GM12801 (cell line): ENCODE measurements around the gene RANBP17.

Experiments used
- TF ChIP-seq, protein P1 (sequence below): IDR thresholded peaks from one replicate; pipeline ENCODE4 v1.5.1; 2011; ENCODE audit warnings: control low read depth; ENCODE audit not compliant: insufficient read length; ENCODE audit errors: extremely low read depth

The RANBP17 gene

GRCh38 chr5:171024084-171024483 lies 162.3 kb downstream of the RANBP17 start:
- TF ChIP-seq, protein P1, sequence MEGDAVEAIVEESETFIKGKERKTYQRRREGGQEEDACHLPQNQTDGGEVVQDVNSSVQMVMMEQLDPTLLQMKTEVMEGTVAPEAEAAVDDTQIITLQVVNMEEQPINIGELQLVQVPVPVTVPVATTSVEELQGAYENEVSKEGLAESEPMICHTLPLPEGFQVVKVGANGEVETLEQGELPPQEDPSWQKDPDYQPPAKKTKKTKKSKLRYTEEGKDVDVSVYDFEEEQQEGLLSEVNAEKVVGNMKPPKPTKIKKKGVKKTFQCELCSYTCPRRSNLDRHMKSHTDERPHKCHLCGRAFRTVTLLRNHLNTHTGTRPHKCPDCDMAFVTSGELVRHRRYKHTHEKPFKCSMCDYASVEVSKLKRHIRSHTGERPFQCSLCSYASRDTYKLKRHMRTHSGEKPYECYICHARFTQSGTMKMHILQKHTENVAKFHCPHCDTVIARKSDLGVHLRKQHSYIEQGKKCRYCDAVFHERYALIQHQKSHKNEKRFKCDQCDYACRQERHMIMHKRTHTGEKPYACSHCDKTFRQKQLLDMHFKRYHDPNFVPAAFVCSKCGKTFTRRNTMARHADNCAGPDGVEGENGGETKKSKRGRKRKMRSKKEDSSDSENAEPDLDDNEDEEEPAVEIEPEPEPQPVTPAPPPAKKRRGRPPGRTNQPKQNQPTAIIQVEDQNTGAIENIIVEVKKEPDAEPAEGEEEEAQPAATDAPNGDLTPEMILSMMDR, result no peak

- TF ChIP-seq, protein P1, result no peak
These were observed 167.6 kb downstream of the RANBP17 start for GRCh38 chr5:171029401-171029800.

DNA sequence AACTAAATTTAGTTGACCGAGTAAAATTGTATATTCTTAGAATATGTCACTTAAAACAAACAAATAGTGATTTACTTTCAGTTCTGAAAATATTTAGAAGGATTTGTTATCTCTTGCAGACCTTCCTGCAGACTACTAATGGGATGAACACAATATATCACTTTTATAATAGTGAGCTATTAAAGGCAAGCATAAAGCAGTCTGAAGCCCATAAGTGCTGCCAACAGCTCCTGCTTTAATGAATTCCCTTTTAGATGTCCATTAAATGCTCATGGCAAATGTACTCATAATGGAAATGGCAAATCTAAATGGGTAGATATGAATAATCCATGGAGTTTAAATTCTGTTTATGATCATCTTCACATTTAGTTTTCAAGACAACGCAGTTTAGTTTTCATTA lies 170.2 kb downstream of the RANBP17 start:
- TF ChIP-seq, protein P1, result no peak

DNA sequence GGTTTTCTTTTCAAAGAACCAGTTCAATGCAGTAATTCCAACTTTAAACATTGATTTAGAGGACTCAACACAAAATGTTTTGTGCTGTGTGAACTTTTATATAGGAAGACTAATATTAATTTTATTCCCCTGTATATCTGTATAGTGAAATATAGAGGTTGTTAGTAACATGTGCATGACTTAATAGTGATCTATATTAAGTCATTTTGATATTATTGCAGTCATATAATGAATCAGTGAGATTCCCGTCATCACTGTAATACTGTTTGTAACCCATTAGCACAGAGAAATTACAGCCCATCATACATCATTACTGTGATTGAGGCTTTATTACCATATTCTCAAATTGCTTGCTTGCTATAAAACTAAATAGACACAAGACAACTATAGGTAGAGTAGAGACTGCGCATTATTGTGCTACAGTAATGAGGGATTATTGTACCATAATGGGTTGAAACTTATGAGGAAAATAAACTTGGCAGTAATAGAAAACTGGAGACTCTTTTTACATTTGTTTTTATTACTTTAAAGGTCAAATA lies 170.7 kb downstream of the RANBP17 start:
- TF ChIP-seq, protein P1, result no peak

DNA sequence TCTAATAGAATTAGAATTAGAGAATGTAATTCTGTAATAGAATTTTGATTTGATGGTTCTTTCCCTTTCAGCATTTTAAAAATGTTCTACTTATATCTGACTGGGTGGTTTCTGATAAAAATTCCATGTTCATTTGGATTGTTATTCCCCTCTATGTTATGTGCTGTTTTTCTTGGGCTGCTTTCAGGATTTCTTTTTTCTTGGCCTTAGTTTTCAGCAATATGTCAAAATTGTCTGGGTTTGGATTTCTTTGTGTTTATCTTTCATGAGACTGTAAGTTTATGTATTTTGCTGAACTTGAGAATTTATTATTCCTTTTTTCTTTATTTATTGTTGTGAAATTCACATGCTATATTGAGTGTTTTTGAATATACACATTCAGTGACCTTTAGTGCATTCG lies 189.1 kb downstream of the RANBP17 start:
- TF ChIP-seq, protein P1, result no peak

- TF ChIP-seq, protein P1, result no peak
These were observed 194.1 kb downstream of the RANBP17 start for GRCh38 chr5:171055875-171056454.

DNA sequence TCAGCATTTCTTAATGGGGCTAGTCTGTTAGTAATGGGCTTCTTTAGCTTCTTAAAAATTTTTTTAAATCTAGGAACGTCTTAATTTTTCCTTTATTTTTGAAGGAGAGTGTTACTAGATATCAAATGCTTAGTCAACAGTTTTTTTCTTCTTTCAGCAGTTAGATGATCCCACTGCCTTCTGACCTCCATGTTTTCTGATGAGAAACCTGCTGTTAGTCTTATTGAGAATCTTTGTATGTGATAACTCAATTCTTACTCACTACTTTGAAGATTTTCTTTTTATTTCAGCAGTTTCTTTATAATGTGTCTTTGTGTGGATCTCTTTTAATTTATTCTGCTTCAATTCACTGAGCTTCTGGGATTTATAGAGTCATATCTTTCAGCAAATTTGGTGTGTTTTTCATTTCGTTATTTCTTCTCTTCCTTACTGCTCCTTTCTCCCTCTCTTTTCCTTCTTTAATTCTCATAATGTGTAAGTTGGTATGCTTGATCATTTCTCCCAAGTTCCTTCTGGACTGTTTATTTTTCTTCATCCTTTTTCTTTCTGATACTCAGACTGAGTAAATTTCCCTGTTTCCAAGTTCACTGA lies 205.8 kb downstream of the RANBP17 start:
- TF ChIP-seq, protein P1, result no peak
